GM19463 (cell line): ENCODE measurements around the gene MRM2.
"Not testable (repeated sequence)": the region's sequence is repeated elsewhere in the genome, so short reads cannot be mapped to it uniquely, and the experiment has no call there.

Experiments
- ATAC-seq: cut with Tn5 transposase; IDR thresholded peaks from one replicate; pipeline ENCODE4 v1.9.1; 2021; ENCODE audit warnings: mild to moderate bottlenecking, moderate library complexity; ENCODE audit not compliant: unreplicated experiment

The MRM2 gene

DNA sequence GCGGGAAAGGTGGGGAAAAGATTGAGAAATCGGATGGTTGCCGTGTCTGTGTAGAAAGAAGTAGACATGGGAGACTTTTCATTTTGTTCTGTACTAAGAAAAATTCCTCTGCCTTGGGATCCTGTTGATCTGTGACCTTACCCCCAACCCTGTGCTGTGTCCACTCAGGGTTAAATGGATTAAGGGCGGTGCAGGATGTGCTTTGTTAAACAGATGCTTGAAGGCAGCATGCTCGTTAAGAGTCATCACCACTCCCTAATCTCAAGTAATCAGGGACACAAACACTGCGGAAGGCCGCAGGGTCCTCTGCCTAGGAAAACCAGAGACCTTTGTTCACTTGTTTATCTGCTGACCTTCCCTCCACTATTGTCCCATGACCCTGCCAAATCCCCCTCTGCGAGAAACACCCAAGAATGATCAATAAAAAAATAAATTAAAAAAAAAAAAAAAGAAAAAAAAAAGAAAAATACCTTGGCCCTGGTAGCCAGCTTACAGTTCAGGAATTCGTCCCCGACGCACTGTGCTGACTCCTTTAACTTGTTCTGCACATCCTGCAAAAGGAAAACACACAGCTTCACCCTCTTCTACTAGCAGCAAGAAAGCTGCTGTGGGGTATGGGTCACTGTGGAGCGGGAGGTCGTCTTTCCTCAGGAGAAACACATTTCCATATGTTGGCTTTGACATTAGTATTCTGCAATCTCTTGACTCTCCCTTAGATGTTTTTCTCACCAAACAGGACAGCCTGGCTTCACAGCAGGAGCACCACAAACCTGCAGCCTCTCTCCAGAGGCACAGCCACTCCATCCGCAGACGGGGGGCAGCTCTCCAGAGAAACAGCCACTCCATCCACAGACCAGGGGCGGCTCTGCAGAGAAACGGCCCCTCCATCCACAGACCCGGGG lies 27.3 kb upstream of the MRM2 start:
- not testable (repeated sequence) for ATAC-seq

- ATAC-seq, result no peak
Observed at GRCh38 chr7:2266911-2267310, 24.9 kb upstream of the MRM2 start.

DNA sequence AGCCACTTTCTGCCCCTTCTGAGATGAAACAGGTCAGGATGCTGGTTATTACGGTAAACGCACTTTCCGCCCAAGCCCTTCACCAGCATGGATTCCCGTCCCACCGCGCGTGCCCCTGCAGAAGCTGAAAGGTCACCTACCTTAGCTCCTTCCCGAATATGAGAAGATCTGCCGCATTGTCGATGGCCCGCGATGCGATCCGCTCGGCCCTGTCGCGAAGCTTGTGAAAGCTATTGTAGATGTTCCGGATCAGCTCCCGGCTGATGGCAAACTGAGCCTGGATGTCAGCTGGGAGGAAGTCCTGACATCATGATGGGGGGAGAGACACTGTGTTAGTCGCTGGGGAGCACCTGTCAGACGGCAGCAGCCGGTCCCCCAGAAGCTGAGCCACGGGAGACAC lies 22.2 kb upstream of the MRM2 start:
- no peak for ATAC-seq

- ATAC-seq, result no peak
Observed at GRCh38 chr7:2263176-2263575, 21.2 kb upstream of the MRM2 start.

GRCh38 chr7:2261611-2262010 lies 19.6 kb upstream of the MRM2 start:
- ATAC-seq, result peak; percentile 28

GRCh38 chr7:2260820-2261219 lies 18.8 kb upstream of the MRM2 start:
- no peak for ATAC-seq

DNA sequence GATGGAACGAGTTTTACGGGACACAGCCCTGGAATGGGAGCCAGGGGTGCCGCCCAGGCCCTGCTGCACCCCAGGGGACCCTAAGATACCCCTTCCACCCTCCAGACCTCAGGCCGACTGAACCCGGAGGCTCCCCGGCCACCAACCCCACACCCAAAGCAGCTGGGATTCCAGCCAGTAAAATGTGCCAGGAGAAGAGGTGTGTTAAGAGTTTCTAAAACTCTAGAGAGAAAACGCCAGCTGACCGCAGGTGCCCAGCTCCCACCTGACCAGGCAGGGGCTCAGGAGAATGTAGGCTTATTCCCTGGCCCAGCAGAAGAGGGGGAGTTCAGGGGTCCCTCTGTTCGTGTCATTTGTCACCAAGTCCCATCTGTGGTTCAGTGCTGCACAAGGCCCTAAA lies 17.5 kb upstream of the MRM2 start:
- ATAC-seq, result no peak

DNA sequence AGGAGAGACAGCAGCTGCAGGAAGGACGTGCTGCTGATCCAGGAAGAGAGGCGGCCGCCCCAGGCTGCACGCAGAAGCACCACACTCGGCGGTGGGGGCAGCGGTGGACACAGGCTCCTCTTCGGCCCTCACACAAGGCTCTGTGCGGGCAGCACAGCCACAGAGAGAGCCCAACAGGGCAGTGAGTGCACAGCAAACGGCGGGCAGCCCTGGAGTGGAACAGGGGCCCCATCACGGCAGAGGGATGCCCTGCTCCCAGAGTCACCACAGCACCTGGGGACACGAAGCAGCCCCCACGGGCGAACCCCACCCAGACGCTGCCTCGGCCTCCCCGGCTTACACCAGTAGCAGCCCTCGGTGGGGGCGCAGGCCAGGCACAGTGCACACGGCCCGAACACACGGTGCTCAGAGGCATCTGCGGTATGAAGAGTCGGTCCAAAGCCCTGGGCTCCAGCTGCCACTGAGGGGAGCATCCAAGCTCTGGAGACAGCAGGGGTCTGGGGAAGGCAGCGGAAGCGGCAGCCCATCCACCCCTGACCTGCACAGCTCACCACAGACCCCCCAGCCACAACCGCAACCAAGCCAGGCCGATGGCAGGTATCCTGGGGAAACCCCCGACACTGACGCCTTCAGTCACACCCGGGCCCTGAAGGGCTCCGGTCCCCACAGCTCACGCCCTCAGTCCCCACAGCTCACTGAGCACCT lies 16.8 kb upstream of the MRM2 start:
- ATAC-seq, result peak; percentile 69

GRCh38 chr7:2257651-2258050 lies 15.6 kb upstream of the MRM2 start:
- ATAC-seq, result no peak

DNA sequence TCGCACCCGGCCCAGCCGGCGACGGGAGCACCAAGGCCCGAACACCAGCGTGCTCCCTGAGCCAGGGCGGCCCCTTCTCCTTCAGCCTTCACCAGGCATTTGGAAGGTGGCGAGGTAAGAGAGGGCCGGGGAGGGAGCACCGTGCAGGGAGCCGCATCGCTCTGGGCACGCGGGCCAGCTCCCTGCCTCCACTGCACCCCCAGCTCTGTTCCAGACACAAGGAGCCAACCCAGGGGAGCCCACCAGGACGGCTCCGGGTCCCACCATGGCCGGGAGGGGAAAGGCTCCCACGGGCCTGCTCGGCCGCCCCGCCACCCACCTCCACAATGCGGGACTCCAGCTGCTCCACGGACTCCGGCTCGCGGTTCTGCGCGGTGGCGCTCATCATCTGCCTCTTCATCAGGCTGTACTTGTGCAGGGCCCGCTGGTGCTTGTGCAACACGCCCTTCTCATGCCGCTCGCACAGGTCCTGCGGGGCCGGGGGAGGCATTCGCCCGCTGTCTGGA lies 15.1 kb upstream of the MRM2 start:
- no peak for ATAC-seq

- ATAC-seq, result no peak
Observed at GRCh38 chr7:2256306-2257045, 14.5 kb upstream of the MRM2 start.

GRCh38 chr7:2255145-2256139 lies 13.4 kb upstream of the MRM2 start:
- no peak for ATAC-seq

DNA sequence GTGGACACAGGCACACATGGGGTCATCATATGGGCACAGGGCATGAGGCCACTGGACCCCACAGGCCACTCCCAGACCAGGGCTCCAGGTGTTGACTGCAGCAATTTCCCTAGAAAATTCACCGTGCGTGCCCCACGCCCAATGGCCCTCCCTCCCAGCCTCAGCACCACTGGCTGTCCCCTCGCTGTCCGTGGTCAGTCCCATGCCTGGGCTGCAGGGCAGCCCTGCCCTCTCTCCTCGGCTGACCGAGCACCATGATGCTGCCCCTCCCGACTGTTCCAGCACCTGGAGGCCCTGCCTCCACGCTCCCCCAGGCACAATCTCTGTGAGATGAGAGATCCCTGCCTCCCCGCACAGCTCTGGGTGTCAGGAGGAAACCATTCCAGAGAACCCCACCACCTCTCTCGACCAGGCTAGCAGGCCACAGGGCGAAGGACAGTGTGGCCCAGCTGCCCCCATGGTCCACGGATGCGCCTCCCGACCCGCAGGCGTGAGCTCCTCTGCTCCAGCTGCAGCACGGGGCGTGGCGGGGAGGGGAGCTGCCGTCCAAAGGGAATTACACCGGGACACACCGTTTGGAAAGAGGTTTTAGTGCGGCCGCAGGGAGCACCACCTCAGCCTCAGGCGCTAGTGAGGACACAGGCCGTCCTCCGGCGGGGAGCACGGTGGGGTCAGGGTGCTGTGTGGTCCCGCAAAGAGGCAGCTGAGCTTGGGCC lies 12.6 kb upstream of the MRM2 start:
- no peak for ATAC-seq

DNA sequence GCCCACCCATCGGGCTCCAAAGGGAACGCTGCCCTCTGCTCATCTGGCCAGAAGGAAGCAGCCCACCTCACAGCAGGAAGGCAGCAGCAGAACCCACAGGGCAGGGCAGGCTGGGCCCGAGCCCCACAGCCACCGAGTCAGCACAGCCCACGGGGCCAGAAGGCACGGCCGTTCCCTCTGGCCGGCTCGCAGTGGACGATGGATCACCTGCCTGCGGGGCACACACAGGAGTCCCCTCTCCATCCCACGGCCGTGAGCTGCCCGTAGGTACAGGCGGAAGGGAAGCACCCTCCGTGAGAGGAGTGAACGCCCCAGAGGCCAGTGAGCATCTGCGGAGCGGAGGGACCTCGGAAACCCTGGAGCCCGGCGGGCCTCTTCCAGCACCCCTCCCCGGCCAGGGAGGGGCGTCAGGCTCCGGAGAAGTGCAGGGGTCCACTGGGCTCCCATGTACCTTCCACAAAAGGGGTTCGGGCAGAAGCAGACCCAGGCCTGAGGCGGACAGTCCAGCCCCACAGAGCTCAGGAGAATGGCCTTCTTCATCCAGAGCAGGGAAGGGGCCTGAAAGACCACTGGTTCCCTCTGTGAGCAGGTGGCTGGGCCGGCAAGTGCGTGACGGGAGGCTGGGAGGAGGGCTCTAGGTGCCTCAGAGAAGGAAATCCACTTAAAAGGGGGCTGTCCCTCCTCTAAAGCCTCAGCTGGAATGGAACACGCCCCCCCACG lies 11.7 kb upstream of the MRM2 start:
- no peak for ATAC-seq

GRCh38 chr7:2253021-2253420 lies 11.0 kb upstream of the MRM2 start:
- ATAC-seq, result no peak

- ATAC-seq, result no peak
Observed at GRCh38 chr7:2251841-2252771, 10.1 kb upstream of the MRM2 start.

- ATAC-seq, result no peak
Observed at GRCh38 chr7:2251381-2251780, 9.4 kb upstream of the MRM2 start.
